Glutamatergic neuron (in vitro differentiated cells): Measurements from ENCODE around the gene CD320. TPM values are rescaled to one million over a fixed set of nuclear protein-coding genes. Genes with fewer than 3 reads are reported as not detected.

Experiments used
- DNase-seq: peaks from one replicate; pipeline ENCODE4 v3.0.0; 2022
- H3K27ac Mint-ChIP-seq: one replicate; pipeline ENCODE4 v1.8.0; 2020; ENCODE audit warnings: mild to moderate bottlenecking, mixed read lengths, inconsistent platforms; ENCODE audit not compliant: unreplicated experiment
- H3K27me3 Mint-ChIP-seq: one replicate; pipeline ENCODE4 v1.8.0; 2020; ENCODE audit warnings: mild to moderate bottlenecking, moderate library complexity, mixed read lengths, inconsistent platforms; ENCODE audit not compliant: unreplicated experiment
- H3K36me3 Mint-ChIP-seq: one replicate; pipeline ENCODE4 v1.8.0; 2020; ENCODE audit warnings: mild to moderate bottlenecking, mixed read lengths, inconsistent platforms; ENCODE audit not compliant: unreplicated experiment
- H3K4me1 Mint-ChIP-seq: one replicate; pipeline ENCODE4 v1.8.0; 2020; ENCODE audit warnings: mild to moderate bottlenecking, low read depth, mixed read lengths, inconsistent platforms; ENCODE audit not compliant: unreplicated experiment
- H3K4me3 Mint-ChIP-seq: one replicate; pipeline ENCODE4 v1.8.0; 2020; ENCODE audit warnings: mild to moderate bottlenecking, mixed read lengths, inconsistent platforms; ENCODE audit not compliant: unreplicated experiment
- H3K9me3 Mint-ChIP-seq: one replicate; pipeline ENCODE4 v1.8.0; 2020; ENCODE audit warnings: mild to moderate bottlenecking, moderate library complexity, mixed read lengths, inconsistent platforms; ENCODE audit not compliant: unreplicated experiment
- total RNA-seq: library from RNA; stranded (reverse); fragmentation: NEBNext Ultra II Directional; extraction: Animal tissue kit (Norgen Biotek cat#: 25700); gene quantifications from one replicate; pipeline ENCODE4 v1.2.1, GENCODE V29; 2021; ENCODE audit not compliant: unreplicated experiment
- TF ChIP-seq, protein P1 (sequence below): fragments of 200-600 bp; sonication (generic); IDR thresholded peaks from one replicate; pipeline ENCODE4 v1.5.0; 2021; ENCODE audit not compliant: partially characterized antibody, unreplicated experiment

Gene CD320
- total RNA-seq, 1 donor from 2014 or later: 45.1 TPM

DNA sequence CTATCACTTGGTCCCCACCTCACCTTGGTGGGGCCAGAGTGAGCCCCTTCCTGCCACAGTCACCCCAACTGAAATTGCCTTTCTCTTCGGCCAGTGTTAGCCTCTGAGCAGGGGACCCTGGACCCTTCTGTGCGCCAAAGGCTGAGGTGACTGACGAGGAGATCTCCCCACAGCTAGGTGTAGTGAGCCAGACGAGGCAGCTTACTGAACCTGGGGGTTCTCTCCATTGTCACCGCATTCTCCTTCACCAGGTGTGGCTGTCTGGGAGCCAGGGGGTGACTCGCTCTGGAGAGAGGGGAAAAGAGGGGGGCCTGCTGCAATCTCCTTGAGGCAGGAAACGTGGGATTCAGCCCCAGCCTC lies 14.5 kb upstream of the CD320 start:
- H3K4me3 Mint-ChIP-seq: peak overlapping the region; percentile 98
- peaks cover 6% of the 10 kb centered on the region for H3K4me1 Mint-ChIP-seq
- H3K27ac Mint-ChIP-seq: no peak overlapping the region
- peaks cover 12% of the 10 kb centered on the region for H3K9me3 Mint-ChIP-seq
- TF ChIP-seq, protein P1, sequence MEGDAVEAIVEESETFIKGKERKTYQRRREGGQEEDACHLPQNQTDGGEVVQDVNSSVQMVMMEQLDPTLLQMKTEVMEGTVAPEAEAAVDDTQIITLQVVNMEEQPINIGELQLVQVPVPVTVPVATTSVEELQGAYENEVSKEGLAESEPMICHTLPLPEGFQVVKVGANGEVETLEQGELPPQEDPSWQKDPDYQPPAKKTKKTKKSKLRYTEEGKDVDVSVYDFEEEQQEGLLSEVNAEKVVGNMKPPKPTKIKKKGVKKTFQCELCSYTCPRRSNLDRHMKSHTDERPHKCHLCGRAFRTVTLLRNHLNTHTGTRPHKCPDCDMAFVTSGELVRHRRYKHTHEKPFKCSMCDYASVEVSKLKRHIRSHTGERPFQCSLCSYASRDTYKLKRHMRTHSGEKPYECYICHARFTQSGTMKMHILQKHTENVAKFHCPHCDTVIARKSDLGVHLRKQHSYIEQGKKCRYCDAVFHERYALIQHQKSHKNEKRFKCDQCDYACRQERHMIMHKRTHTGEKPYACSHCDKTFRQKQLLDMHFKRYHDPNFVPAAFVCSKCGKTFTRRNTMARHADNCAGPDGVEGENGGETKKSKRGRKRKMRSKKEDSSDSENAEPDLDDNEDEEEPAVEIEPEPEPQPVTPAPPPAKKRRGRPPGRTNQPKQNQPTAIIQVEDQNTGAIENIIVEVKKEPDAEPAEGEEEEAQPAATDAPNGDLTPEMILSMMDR: no peak
- H3K36me3 Mint-ChIP-seq: no peaks in the 10 kb centered on the region
- DNase-seq: no peak
- peaks cover 4% of the 10 kb centered on the region for H3K27me3 Mint-ChIP-seq

DNA sequence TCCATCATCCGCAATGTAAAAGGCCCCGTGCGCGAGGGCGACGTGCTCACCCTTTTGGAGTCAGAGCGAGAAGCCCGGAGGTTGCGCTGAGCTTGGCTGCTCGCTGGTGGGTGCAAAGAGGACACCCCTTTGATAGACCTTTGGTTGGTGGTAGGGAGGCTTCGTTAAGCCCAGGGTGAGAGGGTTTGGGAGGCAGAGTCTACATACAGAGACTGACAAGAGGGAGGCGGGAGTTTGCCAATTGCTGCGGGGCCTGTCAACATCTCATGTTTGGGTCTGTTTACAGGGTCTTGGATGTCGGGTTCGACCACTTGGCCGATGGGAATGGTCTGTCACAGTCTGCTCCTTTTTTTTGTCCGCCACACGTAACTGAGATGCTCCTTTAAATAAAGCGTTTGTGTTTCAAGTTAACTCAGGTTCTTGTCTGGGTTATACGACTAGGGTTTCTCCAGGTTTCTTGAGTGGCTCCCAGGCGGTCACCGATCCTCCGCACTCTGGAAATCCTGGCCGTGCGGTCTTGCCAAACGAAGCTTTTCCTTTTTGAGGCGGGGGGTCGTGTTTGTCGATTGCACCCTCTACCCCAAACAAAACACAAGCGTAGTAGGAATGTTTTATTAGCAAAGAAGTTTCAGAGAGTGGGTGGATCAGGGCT lies 14.0 kb upstream of the CD320 start:
- DNase-seq: no peak
- Mint-ChIP-seq H3K27me3 (peaks cover 4% of the 10 kb centered on the region), H3K36me3 (no peaks in the 10 kb centered on the region), H3K4me1 (peaks cover 6% of the 10 kb centered on the region), H3K27ac (peak overlapping the region; percentile 98), H3K9me3 (peaks cover 12% of the 10 kb centered on the region), H3K4me3 (peak overlapping the region; percentile 98)
- TF ChIP-seq, protein P1: no peak

DNA sequence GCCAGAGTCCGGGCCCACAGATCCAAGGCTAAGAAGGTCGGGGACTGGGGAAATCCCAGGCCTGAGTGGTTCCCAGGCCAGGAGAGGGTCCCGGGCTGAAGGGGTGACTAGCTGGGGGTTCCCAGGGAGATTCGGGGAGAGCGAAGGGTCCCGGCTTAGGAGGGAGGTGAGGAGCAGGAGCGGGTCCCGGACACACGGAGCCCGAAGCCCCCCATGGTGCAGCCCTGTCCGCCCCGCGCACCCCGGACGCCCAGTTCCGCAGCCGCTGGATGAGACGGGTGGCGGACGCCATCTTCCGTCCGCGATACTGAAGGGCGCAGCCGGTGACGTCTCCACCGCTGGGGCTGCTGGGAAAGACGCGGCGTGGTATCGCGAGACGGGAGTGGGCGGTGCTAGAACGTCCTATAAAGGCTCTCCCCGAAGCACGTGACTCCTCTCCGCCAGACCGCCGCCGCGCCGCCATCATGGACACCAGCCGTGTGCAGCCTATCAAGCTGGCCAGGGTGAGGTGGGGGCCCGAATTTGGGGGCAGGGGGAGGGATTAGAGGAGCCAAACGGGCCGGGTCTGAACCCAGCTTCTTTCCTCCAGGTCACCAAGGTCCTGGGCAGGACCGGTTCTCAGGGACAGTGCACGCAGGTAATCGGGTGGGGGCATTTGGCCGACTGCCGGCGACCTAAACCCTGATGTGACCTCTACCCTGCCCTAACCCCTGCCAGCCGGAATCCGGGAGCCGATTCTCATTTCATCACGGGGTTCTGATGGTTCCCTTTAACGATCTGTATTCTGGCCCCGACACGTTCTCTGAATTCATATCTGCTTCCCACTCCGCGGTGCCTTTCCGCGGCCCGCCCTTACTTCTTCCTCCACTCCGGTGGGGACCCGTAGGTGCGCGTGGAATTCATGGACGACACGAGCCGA lies 13.2 kb upstream of the CD320 start, which contains the start of the genes NDUFA7 and RPS28:
TSS of gene NDUFA7 (minus strand) at position 309 of the 919 bp plus-strand sequence. CDS start at position 292, 17 bp downstream.
TSS of gene RPS28 (plus strand) at position 430 of the 919 bp plus-strand sequence. CDS start at position 465, 35 bp downstream.
- H3K36me3 Mint-ChIP-seq: no peaks in the 10 kb centered on the region
- H3K4me3 Mint-ChIP-seq: peak within 1 kb of the TSS; percentile 98
- DNase-seq: peak; percentile 97
- peaks cover 4% of the 10 kb centered on the region for H3K27me3 Mint-ChIP-seq
- H3K27ac Mint-ChIP-seq: peak within 1 kb of the TSS; percentile 98
- TF ChIP-seq, protein P1: no peak
- peaks cover 7% of the 10 kb centered on the region for H3K4me1 Mint-ChIP-seq
- peaks cover 9% of the 10 kb centered on the region for H3K9me3 Mint-ChIP-seq

DNA sequence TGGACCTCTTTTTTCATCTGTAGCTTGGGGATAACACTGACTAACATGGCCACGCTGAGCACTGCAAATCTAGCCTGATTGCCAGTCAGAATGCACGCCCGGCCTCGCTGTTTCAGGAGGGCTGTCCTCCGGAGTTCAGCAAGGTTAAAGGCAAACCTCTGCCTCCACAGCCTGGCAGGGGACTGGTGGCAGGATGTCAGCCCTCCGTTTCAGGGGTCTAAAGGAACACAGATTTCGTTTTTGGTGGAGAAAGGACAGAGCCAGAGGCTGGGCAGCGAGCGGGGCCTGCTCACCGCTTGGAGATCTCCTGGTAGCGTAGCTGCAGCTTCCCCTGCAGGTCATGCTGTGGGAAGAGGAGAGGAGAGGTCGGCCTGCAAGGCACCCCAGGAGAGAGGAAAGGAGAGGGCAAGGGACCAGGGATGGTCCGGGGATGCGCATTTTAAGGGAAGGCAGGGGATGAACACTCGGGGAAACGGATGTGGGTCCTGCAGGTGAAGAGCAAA lies 12.5 kb upstream of the CD320 start:
- Mint-ChIP-seq H3K27ac (peak overlapping the region; percentile 98), H3K9me3 (peaks cover 9% of the 10 kb centered on the region), H3K4me3 (peak overlapping the region; percentile 98), H3K4me1 (peaks cover 9% of the 10 kb centered on the region), H3K36me3 (no peaks in the 10 kb centered on the region), H3K27me3 (peaks cover 4% of the 10 kb centered on the region)
- DNase-seq: no peak
- TF ChIP-seq, protein P1: no peak
